SK-MEL-5 (cell line): ENCODE results near the gene CIT. TPM values are rescaled to one million over a fixed set of nuclear protein-coding genes. Genes with fewer than 3 reads are reported as not detected.
A peak's percentile ranks its signal among the peaks of the same experiment; 100 is the strongest.
"Not testable (repeated sequence)": the region's sequence is repeated elsewhere in the genome, so short reads cannot be mapped to it uniquely, and the experiment has no call there.

Source experiments
- DNase-seq: peaks from one replicate; pipeline ENCODE4 v3.0.0-alpha.2; 2016; ENCODE audit warnings: low read depth, low spot score
- in situ Hi-C: cut with HindIII; loops from 2 replicates; pipeline ENCODE4 v1.10.0; 2016; ENCODE audit warnings: low sequenced_read_pairs, high pct_unique_total_duplicates, low pct_unique_long_range_greater_than_20kb
- total RNA-seq: library from RNA; depleted of rRNA; stranded (reverse); fragments of >200 nt; shearing (Covaris generic); gene quantifications from 2 replicates; pipeline ENCODE4 v1.2.3, GENCODE V29; 2014

Gene CIT
- total RNA-seq, 1 experiment from 2014 or later: 47.6 TPM

- DNase-seq: no peak
- in situ Hi-C loops: no loop called here
These were observed 149.3 kb downstream of the CIT start for GRCh38 chr12:119727600-119728443.

- peak; percentile 80 for DNase-seq
- in situ Hi-C loops: no loop called here
These were observed 151.6 kb downstream of the CIT start for GRCh38 chr12:119725523-119725922.

DNA sequence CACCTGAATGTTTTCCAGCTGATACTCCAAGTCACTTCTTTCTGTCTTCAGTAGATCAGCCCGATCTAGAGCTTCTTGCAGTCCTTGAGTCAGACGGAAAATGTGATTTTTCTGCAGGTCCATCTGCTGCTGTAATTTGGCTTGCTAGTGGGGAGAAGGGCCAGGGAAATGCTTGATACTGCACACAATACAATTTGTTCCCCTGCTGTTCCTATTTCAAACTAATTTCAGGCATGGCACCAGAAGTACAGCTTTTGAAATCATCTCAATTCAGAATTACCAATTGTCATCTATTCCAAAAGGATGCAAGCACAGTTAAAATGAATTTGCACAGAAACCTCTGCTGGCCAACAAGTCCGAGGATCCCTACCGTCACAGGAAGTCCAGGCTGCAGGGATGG is 155.8 kb downstream of the CIT start:
- no peak for DNase-seq
- in situ Hi-C loops: no loop called here

GRCh38 chr12:119720349-119720748 is 156.8 kb downstream of the CIT start:
- in situ Hi-C loops: no loop called here
- DNase-seq: no peak

DNA sequence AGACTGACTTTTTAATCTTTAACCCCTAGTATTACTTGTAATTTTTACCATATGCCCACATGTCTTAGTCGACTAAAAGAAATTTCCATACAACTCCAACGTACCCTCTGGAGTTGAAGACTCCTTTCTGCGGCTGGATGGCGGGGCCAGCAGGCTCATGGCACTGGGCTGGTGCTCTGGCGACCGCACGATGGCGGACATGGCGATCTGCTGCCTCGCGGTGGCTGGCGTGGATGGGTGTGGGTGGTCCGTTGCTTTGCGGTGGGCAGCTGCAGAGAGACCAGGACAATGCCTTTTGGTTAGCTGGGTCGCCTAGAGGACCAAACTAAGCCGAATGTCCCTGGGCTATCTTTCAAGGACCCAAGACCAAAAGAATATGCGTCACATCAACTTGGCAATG is 159.0 kb downstream of the CIT start:
- in situ Hi-C loops: no loop called here
- no peak for DNase-seq

DNA sequence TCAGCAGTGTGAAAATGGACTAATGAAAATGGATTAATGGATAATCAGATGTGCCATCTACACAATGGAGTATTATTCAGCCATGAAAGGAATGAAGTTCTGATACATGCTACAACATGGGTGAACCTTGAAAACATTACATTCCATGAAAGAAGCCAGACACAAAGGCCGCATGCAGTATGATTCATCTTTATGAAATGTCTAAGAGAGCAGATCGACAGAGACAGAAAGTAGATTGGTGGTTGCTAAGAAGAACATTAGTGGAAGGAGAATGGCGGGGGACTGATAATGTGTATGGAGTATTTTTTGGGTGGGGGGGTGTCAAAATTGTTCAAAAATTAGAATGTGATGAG is 161.9 kb downstream of the CIT start:
- in situ Hi-C loops: no loop called here
- DNase-seq: no peak

GRCh38 chr12:119714614-119715267 is 162.4 kb downstream of the CIT start:
- in situ Hi-C loops: no loop called here
- DNase-seq: no peak

GRCh38 chr12:119713551-119714031 is 163.5 kb downstream of the CIT start:
- in situ Hi-C loops: no loop called here

GRCh38 chr12:119712721-119713120 is 164.4 kb downstream of the CIT start:
- in situ Hi-C loops: no loop called here
- no peak for DNase-seq

More at GRCh38 chr12:119713551-119714031, 163.5 kb downstream of the CIT start:
- DNase-seq: no peak

DNA sequence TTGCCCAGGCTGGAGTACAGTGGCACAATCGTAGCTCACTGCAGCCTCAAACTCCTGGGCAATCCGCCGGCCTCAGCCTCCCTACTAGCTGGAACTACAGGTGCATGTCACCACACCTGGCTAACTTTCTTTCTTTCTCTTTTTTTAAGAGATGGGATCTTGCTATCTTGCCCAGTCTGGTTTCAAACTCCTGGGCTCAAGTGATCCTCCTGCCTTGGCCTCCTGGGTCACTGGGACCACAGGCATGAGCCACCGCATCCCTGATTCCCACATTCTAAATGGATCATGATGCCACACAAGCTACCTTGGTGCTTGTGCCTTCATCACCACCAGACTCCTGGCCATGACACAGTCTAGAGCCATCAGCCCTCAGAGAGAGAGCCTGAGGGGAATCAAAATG is 165.4 kb downstream of the CIT start:
- DNase-seq: no peak
- in situ Hi-C loops: no loop called here

- in situ Hi-C loops: no loop called here
These were observed 166.1 kb downstream of the CIT start for GRCh38 chr12:119710965-119711551.

GRCh38 chr12:119710374-119710964 is 166.7 kb downstream of the CIT start:
- in situ Hi-C loops: no loop called here
- no peak for DNase-seq

More at GRCh38 chr12:119710965-119711551, 166.1 kb downstream of the CIT start:
- DNase-seq: no peak

DNA sequence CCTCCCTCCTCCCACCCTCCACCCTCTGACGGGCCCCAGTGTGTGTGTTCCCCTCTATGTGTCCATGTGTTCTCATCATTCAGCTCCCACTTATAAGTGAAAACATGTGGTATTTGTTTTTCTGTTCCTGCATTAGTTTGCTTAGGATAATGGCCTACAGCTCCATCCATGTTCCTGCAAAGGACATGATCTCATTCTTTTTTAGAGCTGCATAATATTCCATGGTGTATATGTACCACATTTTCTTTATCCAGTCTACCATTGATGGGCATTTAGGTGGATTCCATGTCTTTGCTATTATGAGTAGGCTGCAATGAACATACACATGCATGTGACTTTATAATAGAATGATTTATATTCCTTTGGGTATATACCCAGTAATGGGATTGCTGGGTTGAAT is 170.7 kb downstream of the CIT start:
- in situ Hi-C loops, DNase-seq: not testable (repeated sequence)

DNA sequence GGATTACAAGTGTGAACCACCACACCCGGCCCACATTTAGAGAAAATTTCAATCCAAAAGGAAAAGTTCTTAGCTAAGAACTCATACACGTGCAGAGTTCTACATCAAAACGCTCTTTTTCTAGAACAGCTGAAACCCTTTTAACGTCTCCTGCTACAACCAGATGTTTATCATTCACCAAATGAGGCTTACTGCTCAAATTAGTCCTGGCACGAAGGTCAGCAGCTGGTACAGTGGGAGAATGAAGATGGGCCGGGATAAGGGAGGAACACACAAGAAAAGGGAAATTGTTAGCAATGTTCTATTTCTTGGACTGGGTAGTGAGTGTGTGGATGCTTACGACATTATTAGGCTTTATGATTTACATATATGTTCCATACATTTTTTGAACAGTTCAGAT is 171.9 kb downstream of the CIT start:
- in situ Hi-C loops: no loop called here
- DNase-seq: no peak

DNA sequence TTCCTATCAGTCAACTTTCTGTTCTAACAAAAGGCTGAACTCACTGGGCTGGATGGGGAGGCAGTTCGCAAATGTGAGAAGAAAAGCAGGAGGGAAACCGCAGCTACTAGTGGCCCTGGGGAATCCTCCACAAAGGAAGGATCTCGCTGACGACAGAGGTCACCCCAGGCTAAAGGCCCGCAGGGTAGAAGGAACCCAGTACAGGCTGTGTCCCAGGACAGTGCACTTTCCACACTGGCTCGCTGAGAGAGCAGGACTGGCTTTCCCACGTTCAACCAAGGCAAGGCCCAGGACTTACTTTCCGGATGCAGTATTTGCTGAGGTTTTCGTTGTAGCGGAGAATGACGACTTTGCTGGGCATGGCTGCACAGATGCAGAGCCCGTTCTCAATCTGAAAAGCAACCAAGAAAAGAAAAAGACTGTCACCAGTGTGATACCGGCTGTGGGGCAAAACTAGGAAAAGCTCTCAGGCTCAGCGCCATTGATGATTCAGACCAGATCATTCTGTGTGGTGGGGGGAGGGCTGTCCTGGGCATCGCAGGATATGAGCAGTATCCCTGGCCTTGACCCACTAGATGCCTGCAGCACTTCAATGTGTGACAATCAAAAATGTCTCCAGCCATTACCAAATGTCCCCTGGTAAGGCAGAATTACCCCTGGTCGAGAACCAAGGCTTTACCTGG is 172.9 kb downstream of the CIT start:
- DNase-seq: no peak
- in situ Hi-C loops: no loop called here

DNA sequence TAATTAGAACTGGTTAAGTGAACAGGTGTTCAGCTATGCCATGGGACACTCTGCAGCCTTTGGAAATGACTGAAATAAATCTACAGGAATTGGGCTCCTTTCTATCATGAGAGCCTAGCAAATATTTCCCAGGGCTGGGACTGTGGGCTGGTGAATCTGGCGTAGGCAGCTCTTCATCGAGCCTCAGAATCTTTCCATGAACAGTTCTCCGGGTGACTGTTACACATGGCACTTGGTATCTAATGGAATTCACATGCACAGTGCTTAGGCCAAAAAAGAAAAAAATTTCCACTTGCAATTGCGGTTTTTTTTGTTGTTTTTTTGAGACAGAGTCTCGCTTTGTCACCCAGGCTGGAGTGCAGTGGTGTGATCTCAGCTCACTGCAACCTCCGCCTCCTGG is 177.0 kb downstream of the CIT start:
- in situ Hi-C loops: no loop called here
- DNase-seq: no peak

DNA sequence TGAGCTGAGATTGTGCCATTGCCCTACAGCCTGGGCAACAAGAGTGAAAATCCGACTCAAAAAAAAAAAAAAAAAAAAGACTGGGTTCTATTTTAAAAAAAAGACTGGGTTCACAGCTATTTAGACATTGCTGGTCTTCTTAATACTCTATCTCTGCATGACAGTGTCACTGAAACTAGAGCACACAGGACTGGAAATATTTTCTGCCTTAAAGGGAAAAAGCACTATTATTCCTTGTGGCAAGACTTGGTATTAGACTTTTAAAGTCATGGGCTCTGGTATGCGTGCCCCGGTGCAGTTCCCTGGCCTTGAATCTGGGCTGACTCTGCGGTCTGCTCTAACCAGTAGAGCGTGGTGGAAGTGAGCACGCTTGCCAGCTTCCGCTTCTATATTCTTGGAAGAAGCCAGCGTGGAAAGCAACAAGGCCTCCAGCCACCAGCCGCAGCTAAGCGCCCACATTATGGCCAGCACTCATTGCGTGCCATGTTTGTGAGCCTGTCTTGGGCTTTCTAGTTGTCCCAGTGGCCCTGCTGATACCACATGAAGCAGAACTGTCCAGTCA is 177.8 kb downstream of the CIT start:
- no peak for DNase-seq
- in situ Hi-C loops: no loop called here
